Measurements from ENCODE around the gene SBK1. TPM values are rescaled to one million over a fixed set of nuclear protein-coding genes. Genes with fewer than 3 reads are reported as not detected.

SBK1 gene
- total RNA-seq, 1 experiment from 2014 or later, result 19.2 TPM

DNA sequence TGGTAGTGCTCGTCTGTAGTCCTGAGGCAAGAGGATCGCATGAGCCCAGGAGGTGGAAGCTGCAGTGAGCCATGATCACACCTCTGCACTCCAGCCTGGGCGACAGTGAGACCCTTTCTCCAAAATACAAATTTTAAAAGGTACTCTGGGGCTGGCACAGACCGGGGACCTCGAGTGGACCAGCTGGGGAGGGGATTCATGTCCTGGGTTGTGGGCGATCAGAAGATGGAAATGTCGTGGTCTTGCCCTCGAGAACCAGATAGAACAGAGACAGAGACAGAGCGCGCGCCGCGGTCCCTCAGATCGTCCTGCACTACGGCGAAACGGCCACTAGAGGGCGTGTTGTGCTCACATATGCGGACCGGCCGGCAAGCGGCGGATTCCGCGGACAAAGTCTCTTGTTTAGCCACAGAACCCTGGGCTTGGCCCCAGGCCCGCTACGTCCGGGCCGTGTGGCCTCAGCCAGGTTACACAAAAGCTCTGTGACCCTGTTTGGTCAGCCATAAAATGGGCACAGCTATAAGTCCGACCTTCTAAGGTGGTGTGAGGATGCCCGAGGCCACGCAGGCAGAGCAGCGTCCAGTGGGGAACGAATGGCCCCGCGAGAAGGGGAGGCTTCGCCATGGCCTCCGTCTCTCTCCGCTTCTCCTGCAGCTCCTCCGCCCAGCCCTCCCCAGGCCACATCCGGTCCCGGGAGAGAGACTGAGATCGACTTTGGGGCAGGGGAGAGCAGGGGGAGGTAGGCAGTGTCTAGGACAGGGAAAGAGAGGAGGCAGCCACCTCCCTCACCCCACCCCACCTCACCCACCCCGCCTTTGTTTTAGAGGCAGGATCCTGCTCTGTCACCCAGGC is 14.6 kb upstream of the SBK1 start (continued):
- TF ChIP-seq, protein P1, sequence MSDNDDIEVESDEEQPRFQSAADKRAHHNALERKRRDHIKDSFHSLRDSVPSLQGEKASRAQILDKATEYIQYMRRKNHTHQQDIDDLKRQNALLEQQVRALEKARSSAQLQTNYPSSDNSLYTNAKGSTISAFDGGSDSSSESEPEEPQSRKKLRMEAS (IDR thresholded peaks at IDR 0.05), result peak; percentile 76
- peak; percentile 46 for TF ChIP-seq POLR2AphosphoS5 (IDR thresholded peaks at IDR 0.05; ENCODE audit: low read depth, low read length)
- TF ChIP-seq CEBPB (IDR thresholded peaks at IDR 0.05; ENCODE audit: low read depth), result no peak
- peak; percentile 99 for TF ChIP-seq RAD21 (IDR thresholded peaks at IDR 0.05; ENCODE audit: low read depth)
- no peak for TF ChIP-seq JUND (IDR thresholded peaks at IDR 0.05)

DNA sequence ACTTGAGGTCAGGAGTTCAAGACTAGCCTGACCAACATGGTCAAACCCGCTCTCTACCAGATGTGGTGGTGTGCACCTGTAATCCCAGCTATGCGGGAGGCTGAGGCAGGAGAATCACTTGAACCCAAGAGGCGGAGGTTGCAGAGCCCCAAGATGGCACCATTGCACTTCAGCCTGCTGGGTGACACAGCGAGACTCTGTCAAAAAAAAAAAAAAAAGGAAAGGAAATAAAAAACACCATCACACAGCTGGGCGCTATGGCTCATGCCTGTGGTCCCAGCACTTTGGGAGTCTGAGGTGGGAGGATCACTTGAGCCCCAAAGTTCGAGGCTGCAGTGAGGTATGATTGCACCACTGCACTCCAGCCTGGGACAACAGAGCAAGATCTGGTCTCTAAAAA is 13.3 kb upstream of the SBK1 start:
- no TSS peak for BruUV-seq (replicated peaks)
- Histone ChIP-seq H3K9me2 (ENCODE audit: insufficient read depth) (no peaks in the 10 kb centered on the region), H4K20me1 (ENCODE audit: insufficient read depth) (no peaks in the 10 kb centered on the region), H3K4me2 (ENCODE audit: low read length) (no peak overlapping the region), H3K9ac (ENCODE audit: low read length) (no peak overlapping the region), H3K27me3 (ENCODE audit: insufficient read depth, low read length) (0 out of 2 replicates have a peak, but pooled peaks cover 1% of the 10 kb centered on the region), H3K4me1 (ENCODE audit: control insufficient read depth in 1 of 2, insufficient read depth in 2 of 2, low read length in 2 of 2) (peaks cover 2 to 9% of the 10 kb centered on the region in 2 experiments; a peak in 3 of 4 replicates), H2AFZ (ENCODE audit: low read depth, low read length, poor library complexity, severe bottlenecking) (no peak overlapping the region), H3K4me3 (replicated peaks in 1 of 2; ENCODE audit: low read depth in 1 of 2, low read length in 2 of 2) (no peak overlapping the region), H3K79me2 (ENCODE audit: insufficient read depth, low read length) (no peaks in the 10 kb centered on the region), H3K36me3 (ENCODE audit: control insufficient read depth in 1 of 2, insufficient read depth in 2 of 2, low read length in 2 of 2) (no peaks in the 10 kb centered on the region), H3K27ac (ENCODE audit: low read depth, low read length) (no peak overlapping the region), H3K9me3 (ENCODE audit: control insufficient read depth in 1 of 2, insufficient read depth in 1 of 2, low read depth in 1 of 2, low read length in 2 of 2) (no peaks in the 10 kb centered on the region)
- no peak for DNase-seq (ENCODE audit: low read depth, low spot score)
- no peak for ATAC-seq
- POLR2A ChIA-PET, result no interaction called here
- CTCF ChIA-PET, result no interaction called here
- TF ChIP-seq TCF7L2 (IDR thresholded peaks at IDR 0.05; ENCODE audit: borderline replicate concordance, extremely low read depth, insufficient read depth, insufficient read length), result no peak
- TF ChIP-seq RAD21 (IDR thresholded peaks at IDR 0.05; ENCODE audit: low read depth), result peak; percentile 18; the same call in 1 of the 2 replicates
- no peak for TF ChIP-seq JUND (IDR thresholded peaks at IDR 0.05)
- RAD21 ChIA-PET (ENCODE audit: low non-redundant PET in 1 of 2, low total read pairs in 2 of 2, uncharacterized antibody in 2 of 2, unreplicated experiment in 2 of 2), result no interaction called here
- intact Hi-C loops (cut with micrococcal nuclease), result loop anchor here (5.0 to 10.0 kb wide), 2 partner anchors 64 to 338 kb away; partner anchors contain the start of gene XPO6

Measured in HCT116 (cell line).